ENCODE measurements around the gene RNF5. TPM values are rescaled to one million over a fixed set of nuclear protein-coding genes. Genes with fewer than 3 reads are reported as not detected.

Gene RNF5
- total RNA-seq, 1 donor from 2014 or later, result 76.0 TPM

- H3K27ac ChIP-seq (replicated peaks), result peak within 1 kb of the TSS; percentile 94
- H3K9me3 ChIP-seq (replicated peaks), result no peaks in the 10 kb centered on the region
- DNase-seq, result peak; percentile 91
- TF ChIP-seq, protein P1, sequence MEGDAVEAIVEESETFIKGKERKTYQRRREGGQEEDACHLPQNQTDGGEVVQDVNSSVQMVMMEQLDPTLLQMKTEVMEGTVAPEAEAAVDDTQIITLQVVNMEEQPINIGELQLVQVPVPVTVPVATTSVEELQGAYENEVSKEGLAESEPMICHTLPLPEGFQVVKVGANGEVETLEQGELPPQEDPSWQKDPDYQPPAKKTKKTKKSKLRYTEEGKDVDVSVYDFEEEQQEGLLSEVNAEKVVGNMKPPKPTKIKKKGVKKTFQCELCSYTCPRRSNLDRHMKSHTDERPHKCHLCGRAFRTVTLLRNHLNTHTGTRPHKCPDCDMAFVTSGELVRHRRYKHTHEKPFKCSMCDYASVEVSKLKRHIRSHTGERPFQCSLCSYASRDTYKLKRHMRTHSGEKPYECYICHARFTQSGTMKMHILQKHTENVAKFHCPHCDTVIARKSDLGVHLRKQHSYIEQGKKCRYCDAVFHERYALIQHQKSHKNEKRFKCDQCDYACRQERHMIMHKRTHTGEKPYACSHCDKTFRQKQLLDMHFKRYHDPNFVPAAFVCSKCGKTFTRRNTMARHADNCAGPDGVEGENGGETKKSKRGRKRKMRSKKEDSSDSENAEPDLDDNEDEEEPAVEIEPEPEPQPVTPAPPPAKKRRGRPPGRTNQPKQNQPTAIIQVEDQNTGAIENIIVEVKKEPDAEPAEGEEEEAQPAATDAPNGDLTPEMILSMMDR (IDR thresholded peaks at IDR 0.05; ENCODE audit: borderline replicate concordance), result peak; percentile 36
- peaks cover 30% of the 10 kb centered on the region for H3K27me3 ChIP-seq (ENCODE audit: low read depth)
- H3K36me3 ChIP-seq, result peaks cover 32% of the 10 kb centered on the region
- H3K4me1 ChIP-seq, result peaks cover 39% of the 10 kb centered on the region
- peak within 1 kb of the TSS; percentile 82 for H3K4me3 ChIP-seq
- intact Hi-C loops (cut with micrococcal nuclease), result no loop called here
Observed at GRCh38 chr6:32153564-32154513, 24.4 kb upstream of the RNF5 start, which contains the start of gene PPT2. Gene PPT2 (plus strand): TSS chr6:32154141. CDS start chr6:32154595, 454 bp downstream.

GRCh38 chr6:32154514-32155161, 23.6 kb upstream of the RNF5 start:
- peaks cover 36% of the 10 kb centered on the region for H3K36me3 ChIP-seq
- peak overlapping the region; percentile 94 for H3K27ac ChIP-seq (replicated peaks)
- H3K4me3 ChIP-seq, result peak overlapping the region; percentile 82
- H3K4me1 ChIP-seq, result peaks cover 39% of the 10 kb centered on the region
- DNase-seq, result peak; percentile 45
- H3K9me3 ChIP-seq (replicated peaks), result no peaks in the 10 kb centered on the region
- intact Hi-C loops (cut with micrococcal nuclease), result no loop called here
- TF ChIP-seq, protein P1 (IDR thresholded peaks at IDR 0.05; ENCODE audit: borderline replicate concordance), result peak; percentile 63
- H3K27me3 ChIP-seq (ENCODE audit: low read depth), result peaks cover 22% of the 10 kb centered on the region

DNA sequence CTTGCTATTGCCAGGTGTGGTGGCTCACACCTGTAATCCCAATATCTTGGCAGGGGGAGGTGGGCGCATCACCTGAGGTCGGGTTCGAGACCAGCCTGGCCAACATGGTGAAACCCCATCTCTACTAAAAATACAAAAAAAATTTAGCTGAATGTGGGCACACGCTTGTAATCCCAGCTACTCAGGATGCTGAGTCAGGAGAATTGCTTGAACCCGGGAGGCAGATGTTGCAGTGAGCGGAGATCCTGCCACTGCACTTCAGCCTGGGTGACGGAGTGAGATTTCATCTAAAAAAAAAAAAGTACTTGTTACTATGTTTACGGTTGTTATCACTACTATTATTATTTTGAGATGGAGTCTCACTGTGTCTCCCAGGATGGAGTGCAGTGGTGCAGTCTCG, 21.3 kb upstream of the RNF5 start:
- Histone ChIP-seq H3K27me3 (ENCODE audit: low read depth) (peaks cover 3% of the 10 kb centered on the region), H3K36me3 (peaks cover 48% of the 10 kb centered on the region), H3K27ac (replicated peaks) (no peak overlapping the region), H3K4me1 (peaks cover 39% of the 10 kb centered on the region), H3K9me3 (replicated peaks) (no peaks in the 10 kb centered on the region), H3K4me3 (no peak overlapping the region)
- no peak for DNase-seq
- intact Hi-C loops (cut with micrococcal nuclease), result no loop called here
- TF ChIP-seq, protein P1 (IDR thresholded peaks at IDR 0.05; ENCODE audit: borderline replicate concordance), result no peak

DNA sequence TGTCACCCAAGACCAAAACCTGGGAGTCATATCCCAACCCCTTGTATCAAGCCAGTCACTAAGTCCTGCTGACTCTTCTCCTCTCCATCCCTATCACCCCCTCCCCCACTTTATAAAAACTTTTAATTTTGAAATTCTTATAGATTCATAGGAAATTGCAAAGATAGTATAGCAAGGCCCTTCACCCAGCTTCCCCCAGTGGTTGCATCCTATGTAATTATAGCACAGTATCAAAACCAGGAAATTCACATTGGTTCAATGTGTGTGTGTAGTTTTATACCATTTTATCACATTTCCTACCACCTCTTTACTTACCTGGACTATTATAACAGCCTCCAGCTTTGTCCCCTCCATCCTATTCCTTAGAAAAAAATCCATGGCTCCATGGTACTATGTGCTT, 20.2 kb upstream of the RNF5 start:
- DNase-seq, result no peak
- H3K4me3 ChIP-seq, result no peak overlapping the region
- H3K36me3 ChIP-seq, result peaks cover 60% of the 10 kb centered on the region
- TF ChIP-seq, protein P1 (IDR thresholded peaks at IDR 0.05; ENCODE audit: borderline replicate concordance), result no peak
- H3K27me3 ChIP-seq (ENCODE audit: low read depth), result no peaks in the 10 kb centered on the region
- intact Hi-C loops (cut with micrococcal nuclease), result no loop called here
- H3K4me1 ChIP-seq, result peaks cover 33% of the 10 kb centered on the region
- no peaks in the 10 kb centered on the region for H3K9me3 ChIP-seq (replicated peaks)
- H3K27ac ChIP-seq (replicated peaks), result no peak overlapping the region

- Histone ChIP-seq H3K27me3 (ENCODE audit: low read depth) (no peaks in the 10 kb centered on the region), H3K4me3 (no peak overlapping the region), H3K36me3 (peaks cover 65% of the 10 kb centered on the region), H3K9me3 (replicated peaks) (no peaks in the 10 kb centered on the region), H3K27ac (replicated peaks) (peak overlapping the region; percentile 61), H3K4me1 (peaks cover 8% of the 10 kb centered on the region)
- intact Hi-C loops (cut with micrococcal nuclease), result no loop called here
- no peak for DNase-seq
- TF ChIP-seq, protein P1 (IDR thresholded peaks at IDR 0.05; ENCODE audit: borderline replicate concordance), result no peak
Observed at GRCh38 chr6:32163559-32164258, 14.5 kb upstream of the RNF5 start.

Data from left ventricle myocardium inferior (tissue), 1 donor.